ENCODE measurements around the gene AK8.

- TF ChIP-seq, protein P1, sequence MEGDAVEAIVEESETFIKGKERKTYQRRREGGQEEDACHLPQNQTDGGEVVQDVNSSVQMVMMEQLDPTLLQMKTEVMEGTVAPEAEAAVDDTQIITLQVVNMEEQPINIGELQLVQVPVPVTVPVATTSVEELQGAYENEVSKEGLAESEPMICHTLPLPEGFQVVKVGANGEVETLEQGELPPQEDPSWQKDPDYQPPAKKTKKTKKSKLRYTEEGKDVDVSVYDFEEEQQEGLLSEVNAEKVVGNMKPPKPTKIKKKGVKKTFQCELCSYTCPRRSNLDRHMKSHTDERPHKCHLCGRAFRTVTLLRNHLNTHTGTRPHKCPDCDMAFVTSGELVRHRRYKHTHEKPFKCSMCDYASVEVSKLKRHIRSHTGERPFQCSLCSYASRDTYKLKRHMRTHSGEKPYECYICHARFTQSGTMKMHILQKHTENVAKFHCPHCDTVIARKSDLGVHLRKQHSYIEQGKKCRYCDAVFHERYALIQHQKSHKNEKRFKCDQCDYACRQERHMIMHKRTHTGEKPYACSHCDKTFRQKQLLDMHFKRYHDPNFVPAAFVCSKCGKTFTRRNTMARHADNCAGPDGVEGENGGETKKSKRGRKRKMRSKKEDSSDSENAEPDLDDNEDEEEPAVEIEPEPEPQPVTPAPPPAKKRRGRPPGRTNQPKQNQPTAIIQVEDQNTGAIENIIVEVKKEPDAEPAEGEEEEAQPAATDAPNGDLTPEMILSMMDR (conservative IDR thresholded peaks at IDR 0.05; ENCODE audit: low read length): no peak
- TF ChIP-seq EZH2phosphoT487 (IDR thresholded peaks at IDR 0.05; ENCODE audit: borderline replicate concordance, low read depth, low read length): no peak
Observed at GRCh38 chr9:132880324-132880661, 2.2 kb upstream of the AK8 start.

Measured in OCI-LY7 (cell line).